Measurements from ENCODE around the gene HOXD8.

HOXD8 gene

DNA sequence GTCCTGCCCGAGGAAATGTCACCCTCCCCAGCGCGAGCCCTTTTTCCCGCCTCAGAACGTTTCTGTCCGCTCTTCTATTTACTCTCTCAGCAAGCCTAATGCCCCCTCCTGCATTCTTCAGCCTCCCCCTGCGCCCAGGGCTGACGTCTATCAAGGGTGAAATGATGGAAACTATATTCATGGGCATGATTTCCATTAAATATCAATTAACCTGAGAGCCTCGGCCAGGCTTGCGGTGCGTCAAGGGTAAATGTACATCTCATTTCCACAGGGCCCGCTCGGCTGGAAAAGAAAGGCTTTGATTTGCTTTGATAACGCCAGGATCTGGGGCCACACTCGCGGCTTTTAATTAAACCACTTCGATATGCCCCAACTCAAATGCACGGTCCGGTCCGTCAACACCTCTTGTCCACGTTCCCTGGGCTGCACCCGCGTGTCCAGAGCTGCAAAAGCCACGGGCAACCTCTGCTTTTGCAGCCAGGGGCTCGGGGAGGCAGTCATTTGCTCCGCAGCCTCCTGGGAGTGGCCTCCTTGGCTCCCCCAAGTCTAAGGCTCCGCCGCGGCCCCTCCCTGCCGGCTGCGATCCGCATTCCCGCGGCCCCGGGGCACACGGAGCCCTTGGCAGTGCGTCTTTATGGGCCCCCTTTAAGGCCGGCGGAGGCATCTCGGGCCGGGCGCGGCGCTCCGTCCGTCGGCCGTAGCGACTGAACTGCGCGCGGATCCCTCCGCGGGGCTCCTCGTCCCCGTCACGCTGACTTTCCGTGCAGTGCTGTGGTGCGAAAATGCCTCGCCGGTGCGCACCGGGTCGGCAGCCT is at the start of gene HOXD8:
HOXD8 (plus strand) TSS at position 724 of the 815 bp plus-strand sequence. CDS start 662 bp downstream, outside the sequence.
- no peak for DNase-seq

DNA sequence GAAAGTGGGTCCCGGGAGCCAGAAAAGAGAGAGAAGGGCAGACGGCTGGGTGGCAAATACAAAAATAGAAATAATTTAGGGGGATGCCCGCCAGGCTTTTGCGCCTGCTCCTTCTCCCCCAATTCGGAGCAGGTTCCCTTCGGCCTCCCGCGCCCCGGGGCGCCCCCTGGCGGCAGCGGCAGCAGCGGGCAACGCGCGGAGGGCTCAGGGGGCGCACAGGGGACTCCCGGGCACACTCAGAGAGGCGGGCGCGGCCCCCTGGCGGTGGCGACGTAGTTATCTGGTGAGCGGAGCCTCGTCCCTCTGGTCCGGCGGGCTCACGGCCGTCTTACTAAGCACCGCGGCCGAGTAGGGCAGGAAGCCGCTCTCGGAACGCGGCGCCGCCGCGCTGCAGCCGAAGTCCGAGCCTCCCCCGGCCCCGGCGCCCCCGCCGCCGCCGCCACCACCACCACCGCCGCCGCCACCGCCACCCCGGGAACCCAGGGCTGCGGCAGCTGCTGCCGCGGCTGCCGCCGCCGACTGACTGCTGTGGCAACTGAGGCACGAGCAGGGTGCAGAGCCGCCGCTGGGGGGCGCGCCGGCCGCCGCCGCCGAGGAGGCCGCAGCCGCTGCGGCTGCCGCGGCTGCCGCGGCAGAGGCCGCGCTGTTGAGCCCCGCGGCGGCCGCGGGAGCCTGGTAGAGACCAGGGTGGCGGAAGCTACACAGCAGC is 49.5 kb upstream of the HOXD8 start:
- DNase-seq = no peak

DNA sequence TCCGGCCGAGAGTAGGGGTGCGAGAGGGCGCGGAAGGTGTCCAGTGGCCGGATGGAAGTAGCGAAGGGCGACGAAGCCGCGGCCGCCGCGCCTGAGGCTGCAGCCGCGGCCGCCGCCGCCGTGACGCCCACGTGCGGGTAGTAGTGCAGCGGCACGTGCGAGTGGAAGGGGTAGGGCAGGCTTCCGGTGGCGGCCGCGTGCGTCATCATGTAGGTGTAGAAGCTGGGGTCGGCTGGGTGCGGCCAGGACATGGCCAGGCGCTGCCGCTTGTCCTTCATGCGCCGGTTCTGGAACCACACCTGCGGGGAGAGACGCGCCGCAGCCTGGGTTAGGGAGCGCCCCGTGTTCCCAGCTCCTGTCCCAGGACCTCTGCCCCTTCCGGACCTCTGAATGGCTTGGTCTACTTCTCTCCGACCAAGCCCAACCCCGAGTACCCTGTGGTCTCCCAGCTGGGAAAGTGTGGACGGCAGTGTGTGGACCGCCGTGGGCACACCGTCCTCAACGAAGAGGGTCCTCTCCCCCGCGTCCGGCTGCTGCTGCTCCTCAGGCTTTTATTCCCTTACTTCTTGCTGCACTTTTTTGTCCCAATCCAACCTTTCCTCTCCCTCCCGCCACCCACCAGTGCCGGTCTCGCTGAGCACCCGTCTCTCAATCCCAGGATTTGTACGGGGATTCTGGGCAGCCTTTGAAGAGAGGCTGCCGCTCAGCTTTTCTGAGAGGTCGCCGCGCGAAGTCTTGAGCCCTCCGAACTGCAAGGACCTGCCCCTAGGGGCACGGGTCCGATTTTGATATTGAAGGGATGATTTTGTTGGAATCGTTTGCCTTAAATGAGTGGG is 48.7 kb upstream of the HOXD8 start:
- DNase-seq = no peak

- DNase-seq = no peak
Measured at GRCh38 chr2:176081376-176081836, 48.1 kb upstream of the HOXD8 start.

- DNase-seq = no peak
Measured at GRCh38 chr2:176081837-176082524, 47.5 kb upstream of the HOXD8 start.

- no peak for DNase-seq
Measured at GRCh38 chr2:176082525-176082823, 47.0 kb upstream of the HOXD8 start.

DNA sequence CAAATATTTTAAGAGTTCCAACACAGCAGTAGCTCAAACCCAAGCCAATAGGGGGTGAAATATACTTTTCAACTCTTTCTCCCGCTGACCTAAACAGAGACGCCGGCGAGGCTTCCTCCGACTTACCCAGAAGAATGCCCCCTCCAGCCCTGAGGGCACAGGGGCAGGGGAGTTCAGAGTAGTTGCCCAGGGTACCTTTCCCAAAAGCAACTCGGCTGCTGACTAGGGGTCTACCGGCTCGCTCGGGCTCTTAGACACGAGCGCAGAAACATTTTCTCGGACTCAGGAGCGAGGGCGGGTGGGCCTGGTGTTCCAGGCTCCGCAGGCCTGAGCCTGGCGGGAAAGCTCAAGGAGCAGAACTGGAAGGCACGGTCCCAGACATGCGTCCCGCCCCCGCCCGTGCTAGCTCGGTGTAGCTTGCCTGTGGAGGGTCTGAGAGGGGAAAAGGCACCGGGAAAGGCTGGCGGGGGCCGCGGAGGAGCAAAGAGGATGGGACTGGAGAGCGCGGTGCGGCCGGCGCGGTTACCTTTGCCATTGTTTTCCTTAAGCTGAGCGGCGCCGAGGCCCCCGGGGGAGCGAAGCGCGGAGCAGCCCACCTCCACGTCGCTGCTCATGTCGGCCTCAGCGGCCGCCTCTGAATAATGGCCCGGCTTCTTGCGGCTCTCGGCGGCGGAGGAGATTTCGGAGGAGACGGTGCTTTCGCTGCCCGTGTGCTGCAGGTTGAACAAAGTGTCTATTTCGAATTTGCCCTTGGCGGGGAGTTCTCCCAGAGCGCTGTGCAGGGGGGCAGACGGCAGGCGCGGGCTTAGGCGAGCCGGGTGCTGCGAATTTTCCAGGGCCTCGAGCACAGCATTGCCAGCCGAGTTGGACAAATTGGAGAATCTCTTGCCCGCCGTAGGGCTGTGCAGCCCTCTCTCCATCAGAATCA is 46.4 kb upstream of the HOXD8 start:
- no peak for DNase-seq

GRCh38 chr2:176083796-176084261 is 45.7 kb upstream of the HOXD8 start, which contains the start of gene EVX2:
EVX2 (minus strand) TSS chr2:176083962; CDS start chr2:176083776, 186 bp downstream.
- DNase-seq = no peak

- DNase-seq = no peak
Measured at GRCh38 chr2:176084611-176085119, 44.8 kb upstream of the HOXD8 start.

- DNase-seq = no peak
Measured at GRCh38 chr2:176085120-176085788, 44.3 kb upstream of the HOXD8 start.

DNA sequence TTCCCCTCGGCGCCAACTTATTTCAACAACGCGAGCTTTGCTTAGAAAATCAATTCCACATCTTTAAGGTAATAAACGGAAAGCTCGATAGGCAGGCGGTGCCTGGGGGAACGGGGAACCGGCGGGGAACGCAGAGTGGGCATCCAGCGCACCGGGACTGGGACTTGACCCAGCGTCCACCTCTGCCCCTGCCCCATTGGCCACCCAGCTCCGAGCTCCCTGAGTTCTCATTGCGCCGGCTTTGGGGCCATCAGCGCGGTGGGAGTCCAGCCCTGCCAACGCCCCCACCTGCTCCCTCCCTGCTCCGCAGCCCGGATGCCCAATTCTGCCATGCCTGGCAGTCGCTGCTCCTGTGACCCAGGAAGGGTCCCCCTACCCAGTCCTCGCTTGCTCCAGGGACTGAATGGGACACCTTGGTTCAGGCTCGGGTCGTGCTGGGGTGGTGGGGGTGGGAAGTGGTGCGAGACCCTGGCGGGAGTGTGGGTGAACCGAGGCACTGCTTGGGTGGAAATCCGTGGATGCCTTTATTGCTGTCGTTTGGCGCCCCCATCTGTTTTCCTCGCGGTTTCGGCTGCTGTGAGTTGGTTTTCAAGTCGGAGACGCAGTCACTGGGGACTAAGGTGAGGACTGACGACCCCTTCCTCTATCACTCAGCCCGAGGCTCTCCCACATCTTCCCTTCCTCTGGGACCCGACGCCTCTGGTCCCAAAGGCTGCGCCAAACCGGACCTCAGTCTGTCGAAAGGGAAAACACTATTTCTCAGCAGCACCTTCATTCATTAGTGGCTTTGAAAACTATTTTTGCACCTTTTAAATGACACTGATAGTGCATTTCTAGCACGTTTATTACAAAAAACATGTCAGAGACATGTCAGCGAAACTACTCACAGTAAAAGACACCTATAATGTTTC is 43.4 kb upstream of the HOXD8 start:
- no peak for DNase-seq

GRCh38 chr2:176087330-176088047 is 42.0 kb upstream of the HOXD8 start:
- no peak for DNase-seq

GRCh38 chr2:176088048-176088936 is 41.2 kb upstream of the HOXD8 start:
- DNase-seq = no peak

GRCh38 chr2:176088937-176089842 is 40.3 kb upstream of the HOXD8 start:
- DNase-seq = no peak

GRCh38 chr2:176089843-176090395 is 39.6 kb upstream of the HOXD8 start:
- DNase-seq = no peak

GRCh38 chr2:176090862-176091261 is 38.6 kb upstream of the HOXD8 start:
- DNase-seq = no peak

All from stimulated activated CD4-positive, alpha-beta T cell treated with anti-CD3 and anti-CD28 coated beads, Interleukin-4, amount 100 ng/mL, for 24 hours (primary cell).